Kidney (tissue), 14 donors: ENCODE measurements around the gene MAPK6. TPM values are rescaled to one million over a fixed set of nuclear protein-coding genes. Genes with fewer than 3 reads are reported as not detected.

Experiments
- DNase-seq, 5 donors: peaks; one replicate each; pipeline ENCODE4 v3.0.0-alpha.2; 2013 to 2020
- FAIRE-seq: peaks from 2 replicates; lab custom pipeline; 2012; peaks lifted over from hg19 to GRCh38; lab: Jason Lieb, UNC
- H3K27ac ChIP-seq, 2 donors: one replicate each; pipeline ENCODE4 v1.7.0; 2013; ENCODE audit warnings: low read depth in 2 of 2, low read length in 2 of 2, inconsistent platforms in 1 of 2
- H3K27me3 ChIP-seq: one replicate; pipeline ENCODE4 v1.7.1; 2013; ENCODE audit warnings: low read length, inconsistent platforms; ENCODE audit not compliant: control insufficient read depth, insufficient read depth
- H3K36me3 ChIP-seq, 3 donors: one replicate each; pipeline versions ENCODE4 v1.7.0 to v1.7.1; 2013; ENCODE audit warnings: low read length in 3 of 3, control low read depth in 1 of 3, inconsistent platforms in 1 of 3; ENCODE audit not compliant: insufficient read depth in 3 of 3, control insufficient read depth in 2 of 3
- H3K4me1 ChIP-seq, 3 donors: one replicate each; pipeline versions ENCODE4 v1.7.0 to v1.7.1; 2013; ENCODE audit warnings: low read length in 3 of 3, inconsistent platforms in 1 of 3, low read depth in 1 of 3; ENCODE audit not compliant: control insufficient read depth in 2 of 3, insufficient read depth in 2 of 3
- H3K4me3 ChIP-seq, 3 donors: one replicate each; pipeline versions ENCODE4 v1.7.0 to v1.8.1; 2013; ENCODE audit warnings: low read length in 3 of 3, control low read depth in 1 of 3, inconsistent platforms in 1 of 3
- H3K9ac ChIP-seq, 3 donors: one replicate each; pipeline versions ENCODE4 v1.7.0 to v1.7.1; 2013; ENCODE audit warnings: low read length in 3 of 3, control low read depth in 1 of 3, inconsistent platforms in 1 of 3
- H3K9me3 ChIP-seq, 3 donors: one replicate each; pipeline versions ENCODE4 v1.7.0 to v1.7.1; 2013; ENCODE audit warnings: low read length in 3 of 3, control low read depth in 1 of 3, inconsistent platforms in 1 of 3; ENCODE audit not compliant: control insufficient read depth in 2 of 3, insufficient read depth in 1 of 3
- CTCF ChIP-seq: IDR thresholded peaks from 3 replicates; pipeline ENCODE4 v1.5.1; 2012; ENCODE audit warnings: mild to moderate bottlenecking, moderate library complexity, borderline replicate concordance; ENCODE audit not compliant: insufficient read depth; ENCODE audit errors: extremely low read depth
- intact Hi-C: fragments of 100-400 bp; cut with DNase I; formaldehyde crosslinking; loops from one replicate; pipeline ENCODE4 v1.11.1; 2022
- polyA plus RNA-seq: library from polyadenylated mRNA; stranded (reverse); fragments of 350-450 nt; fragmentation: Illumina TruSeq; extraction: RNeasy Lipid Tissue Mini Kit (QIAGEN cat#74804); gene quantifications from one replicate; pipeline ENCODE4 v1.2.3, GENCODE V29; 2014; ENCODE audit warnings: low read depth, low replicate concordance; ENCODE audit not compliant: insufficient read depth
- total RNA-seq: library from RNA; stranded (reverse); fragmentation: NEBNext Ultra II Directional; extraction: Animal tissue kit (Norgen Biotek cat#: 25700); gene quantifications from one replicate; pipeline ENCODE4 v1.2.1, GENCODE V29; 2021
- donor health status: control.
- donor health status: control.
- donor health status: control.
- donor health status: control.
- donor health status: control.
- donor health status: DM: yes; HTN: yes; CAD: no.
- donor health status: Normal renal cell carcinoma (clear cell type).

Gene MAPK6
- total and polyA plus RNA-seq, 2 donors from 2014 or later, result 6.5 to 22.9 TPM

DNA sequence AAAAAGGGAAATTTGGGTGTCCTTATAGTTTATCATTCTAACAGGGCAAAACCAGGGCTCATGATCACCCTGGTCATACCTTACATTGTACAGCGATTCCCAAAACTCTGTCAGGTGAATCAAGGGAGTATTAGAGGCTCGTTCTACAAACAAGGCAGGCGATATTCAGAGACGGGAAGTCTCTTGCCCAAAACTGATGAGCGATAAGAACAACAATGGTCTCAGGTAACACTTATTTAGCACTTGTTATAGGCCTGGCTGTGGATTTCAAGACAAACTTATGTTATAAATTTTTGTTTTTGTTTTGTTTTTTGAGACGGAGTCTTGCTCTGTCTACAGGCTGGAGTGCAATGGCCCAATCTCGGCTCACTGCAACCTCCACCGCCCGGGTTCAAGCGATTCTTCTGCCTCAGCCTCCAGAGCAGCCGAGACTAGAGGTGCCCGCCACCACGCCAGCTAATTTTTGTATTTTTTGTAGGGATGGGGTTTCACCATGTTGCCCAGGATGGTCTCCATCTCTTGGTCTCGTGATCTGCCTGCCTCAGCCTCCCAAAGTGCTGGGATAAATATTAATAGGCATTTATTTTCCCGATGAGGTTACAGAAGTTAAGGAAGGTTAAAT lies 80.7 kb downstream of the MAPK6 start:
- Histone ChIP-seq H3K27me3 (no peaks in the 10 kb centered on the region), H3K27ac (no peak overlapping the region), H3K9ac (no peak overlapping the region), H3K4me1 (peaks cover 0 to 6% (median 0%) of the 10 kb centered on the region in 3 donors), H3K36me3 (no peaks in the 10 kb centered on the region), H3K9me3 (no peaks in the 10 kb centered on the region), H3K4me3 (no peak overlapping the region)
- no peak for FAIRE-seq
- DNase-seq, result no peak
- no peak for TF ChIP-seq CTCF
- intact Hi-C loops, result no loop called here

DNA sequence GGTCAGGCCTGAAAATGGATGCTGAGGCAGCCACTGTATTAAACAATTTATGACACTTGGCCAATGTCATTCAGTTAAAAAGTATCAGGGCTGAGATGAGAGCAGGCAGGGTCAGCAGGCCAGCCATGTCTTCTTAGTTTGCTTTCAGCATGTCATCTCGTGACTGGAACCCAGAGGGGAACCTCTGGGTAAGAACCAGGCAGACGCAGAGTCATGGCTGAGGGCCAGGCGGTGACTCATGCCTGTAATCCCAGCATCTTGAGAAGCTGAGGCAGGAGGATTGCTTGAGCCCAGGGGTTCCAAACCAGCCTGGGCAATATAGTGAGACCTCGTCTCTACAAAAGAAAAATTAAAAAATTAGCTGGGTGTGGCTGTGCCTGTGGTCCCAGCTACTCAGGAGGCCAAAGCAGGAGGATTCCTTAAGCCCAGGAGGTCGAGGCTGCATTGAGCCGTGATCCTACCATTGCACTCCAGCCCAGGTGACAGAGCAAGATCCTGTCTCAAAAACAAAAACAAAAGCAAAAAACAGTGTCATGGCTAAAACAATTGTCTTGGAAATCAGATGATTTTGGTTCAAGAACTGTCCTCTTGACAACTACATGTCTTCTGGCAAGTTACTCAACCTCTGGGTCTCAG lies 81.9 kb downstream of the MAPK6 start:
- no peaks in the 10 kb centered on the region for H3K36me3 ChIP-seq
- H3K27ac ChIP-seq, result no peak overlapping the region
- intact Hi-C loops, result no loop called here
- DNase-seq (peak in 1 of 5 donors; percentile 94), FAIRE-seq (no peak)
- TF ChIP-seq CTCF, result no peak
- H3K4me1 ChIP-seq, result peaks cover 0 to 3% (median 0%) of the 10 kb centered on the region in 3 donors
- no peak overlapping the region for H3K4me3 ChIP-seq
- no peaks in the 10 kb centered on the region for H3K9me3 ChIP-seq
- H3K27me3 ChIP-seq, result no peaks in the 10 kb centered on the region
- no peak overlapping the region for H3K9ac ChIP-seq

GRCh38 chr15:52101542-52102323 lies 82.7 kb downstream of the MAPK6 start:
- no peaks in the 10 kb centered on the region for H3K9me3 ChIP-seq
- H3K27me3 ChIP-seq, result no peaks in the 10 kb centered on the region
- FAIRE-seq (no peak), DNase-seq (peak in 2 of 5 donors; percentile 37 to 43)
- no peak for TF ChIP-seq CTCF
- no peak overlapping the region for H3K27ac ChIP-seq
- no peaks in the 10 kb centered on the region for H3K36me3 ChIP-seq
- peaks cover 0 to 3% (median 0%) of the 10 kb centered on the region in 3 donors for H3K4me1 ChIP-seq
- intact Hi-C loops, result no loop called here
- no peak overlapping the region for H3K4me3 ChIP-seq
- H3K9ac ChIP-seq, result no peak overlapping the region
